Measurements from ENCODE around the gene WT1.

WT1 gene

DNA sequence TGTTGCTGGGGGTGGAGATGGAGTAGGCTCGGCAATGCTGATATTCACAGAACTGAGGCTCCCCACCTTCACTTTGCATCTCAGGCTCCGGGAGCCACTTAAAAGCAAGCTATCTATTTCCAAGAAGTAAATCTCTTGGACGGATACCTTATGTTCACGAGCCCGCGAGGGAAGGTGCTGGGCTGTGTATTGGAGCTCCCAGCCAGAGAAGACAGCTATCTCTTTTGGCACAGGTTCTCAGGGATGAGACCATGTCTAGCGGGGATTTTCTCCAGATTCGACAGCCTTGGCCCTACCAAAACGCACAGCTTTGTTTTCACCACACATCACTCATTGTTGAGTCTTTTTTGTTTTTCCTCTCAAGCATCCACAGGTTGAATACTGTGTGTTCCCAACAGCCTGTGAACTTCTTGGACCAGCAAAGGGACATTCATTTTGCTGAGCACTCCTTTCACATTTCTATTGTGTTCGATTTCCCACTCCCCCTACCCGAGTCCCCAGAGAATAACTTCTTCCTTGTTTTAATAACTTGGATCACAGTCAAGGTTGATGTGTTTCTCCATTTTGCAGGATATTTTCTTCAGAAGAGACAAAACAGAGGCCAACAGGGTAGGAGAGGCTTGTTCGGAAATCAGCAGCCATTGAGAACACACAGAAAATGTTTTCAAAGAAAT is 23.3 kb downstream of the WT1 start:
- no peak for TF ChIP-seq ZFX (IDR thresholded peaks at IDR 0.05; ENCODE audit: borderline replicate concordance)
- TF ChIP-seq, protein P1, sequence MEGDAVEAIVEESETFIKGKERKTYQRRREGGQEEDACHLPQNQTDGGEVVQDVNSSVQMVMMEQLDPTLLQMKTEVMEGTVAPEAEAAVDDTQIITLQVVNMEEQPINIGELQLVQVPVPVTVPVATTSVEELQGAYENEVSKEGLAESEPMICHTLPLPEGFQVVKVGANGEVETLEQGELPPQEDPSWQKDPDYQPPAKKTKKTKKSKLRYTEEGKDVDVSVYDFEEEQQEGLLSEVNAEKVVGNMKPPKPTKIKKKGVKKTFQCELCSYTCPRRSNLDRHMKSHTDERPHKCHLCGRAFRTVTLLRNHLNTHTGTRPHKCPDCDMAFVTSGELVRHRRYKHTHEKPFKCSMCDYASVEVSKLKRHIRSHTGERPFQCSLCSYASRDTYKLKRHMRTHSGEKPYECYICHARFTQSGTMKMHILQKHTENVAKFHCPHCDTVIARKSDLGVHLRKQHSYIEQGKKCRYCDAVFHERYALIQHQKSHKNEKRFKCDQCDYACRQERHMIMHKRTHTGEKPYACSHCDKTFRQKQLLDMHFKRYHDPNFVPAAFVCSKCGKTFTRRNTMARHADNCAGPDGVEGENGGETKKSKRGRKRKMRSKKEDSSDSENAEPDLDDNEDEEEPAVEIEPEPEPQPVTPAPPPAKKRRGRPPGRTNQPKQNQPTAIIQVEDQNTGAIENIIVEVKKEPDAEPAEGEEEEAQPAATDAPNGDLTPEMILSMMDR (IDR thresholded peaks at IDR 0.05): no peak
- H3K27ac ChIP-seq: no peak overlapping the region

DNA sequence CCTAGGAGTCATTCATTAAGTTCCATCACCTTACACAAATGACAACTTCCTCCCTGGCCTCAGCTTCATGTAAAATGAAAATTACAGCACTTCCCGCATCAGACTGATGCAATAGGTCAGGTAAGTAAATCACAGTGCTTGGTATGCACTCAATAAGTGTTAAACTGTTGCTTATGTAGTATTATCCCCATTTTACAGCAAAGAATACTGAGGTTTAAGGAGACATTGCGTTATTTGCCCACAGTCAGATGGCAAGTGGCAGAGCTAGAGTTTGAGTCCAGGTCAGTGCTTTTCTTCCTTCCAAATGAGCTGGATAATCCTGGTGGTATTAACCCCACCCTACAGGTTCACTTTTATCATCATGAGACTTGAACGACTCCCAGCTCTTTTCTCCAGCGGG is 29.7 kb downstream of the WT1 start:
- no peak overlapping the region for H3K27ac ChIP-seq
- TF ChIP-seq ZFX (IDR thresholded peaks at IDR 0.05; ENCODE audit: borderline replicate concordance): no peak
- TF ChIP-seq, protein P1 (IDR thresholded peaks at IDR 0.05): no peak

DNA sequence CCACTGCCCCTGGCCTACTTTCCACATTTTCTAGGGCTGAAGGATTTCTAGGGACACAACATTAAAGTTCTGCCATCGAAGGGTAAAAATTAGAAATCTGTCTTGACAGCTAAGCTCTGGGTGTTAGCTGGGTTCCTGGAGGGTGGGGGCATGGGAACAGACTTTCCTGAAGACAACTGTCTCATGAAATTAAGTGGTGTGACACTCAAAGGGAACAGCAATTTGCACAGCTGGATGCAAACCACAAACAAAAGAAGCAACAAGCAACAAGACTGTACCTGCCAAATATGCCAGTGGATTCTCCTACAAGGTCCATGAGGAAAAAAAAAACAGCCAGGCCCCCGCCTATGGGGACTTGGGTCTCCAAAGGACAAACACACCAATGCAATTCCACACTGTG is 32.5 kb downstream of the WT1 start:
- no peak for TF ChIP-seq ZFX (IDR thresholded peaks at IDR 0.05; ENCODE audit: borderline replicate concordance)
- TF ChIP-seq, protein P1 (IDR thresholded peaks at IDR 0.05): no peak
- H3K27ac ChIP-seq: no peak overlapping the region

DNA sequence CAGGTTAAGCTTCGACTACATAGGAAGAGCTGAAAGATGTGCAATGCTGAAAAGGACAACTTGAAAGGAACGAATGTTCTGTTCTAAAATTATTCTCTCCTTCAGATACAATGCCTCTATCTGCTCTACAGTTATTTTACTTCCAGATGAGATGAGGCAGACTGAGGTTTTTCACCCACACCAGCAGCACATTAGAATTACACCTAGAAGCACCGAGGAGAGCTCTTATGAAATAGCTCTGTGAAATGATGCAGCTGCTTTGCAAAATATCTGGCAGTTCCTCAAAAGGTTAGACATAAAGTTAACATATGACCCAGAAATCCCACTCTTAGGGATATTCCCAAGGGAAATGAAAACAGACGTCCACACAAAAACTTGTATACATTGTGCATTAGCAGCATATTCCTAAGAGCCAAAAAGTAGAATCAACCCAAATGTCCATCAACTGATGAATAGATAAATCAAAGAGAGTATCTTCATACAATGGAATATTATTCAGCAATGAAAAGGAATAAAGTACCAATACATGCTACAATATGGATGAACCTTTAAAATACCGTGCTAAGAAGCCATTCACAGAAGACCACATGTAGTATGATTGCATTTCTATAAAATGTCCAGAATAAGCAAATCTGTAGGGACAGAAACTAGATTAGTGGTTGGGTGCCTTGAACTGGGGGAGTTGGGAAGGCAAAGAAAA is 34.5 kb downstream of the WT1 start:
- TF ChIP-seq, protein P1 (IDR thresholded peaks at IDR 0.05): no peak
- TF ChIP-seq ZFX (IDR thresholded peaks at IDR 0.05; ENCODE audit: borderline replicate concordance): no peak
- H3K27ac ChIP-seq: no peak overlapping the region

DNA sequence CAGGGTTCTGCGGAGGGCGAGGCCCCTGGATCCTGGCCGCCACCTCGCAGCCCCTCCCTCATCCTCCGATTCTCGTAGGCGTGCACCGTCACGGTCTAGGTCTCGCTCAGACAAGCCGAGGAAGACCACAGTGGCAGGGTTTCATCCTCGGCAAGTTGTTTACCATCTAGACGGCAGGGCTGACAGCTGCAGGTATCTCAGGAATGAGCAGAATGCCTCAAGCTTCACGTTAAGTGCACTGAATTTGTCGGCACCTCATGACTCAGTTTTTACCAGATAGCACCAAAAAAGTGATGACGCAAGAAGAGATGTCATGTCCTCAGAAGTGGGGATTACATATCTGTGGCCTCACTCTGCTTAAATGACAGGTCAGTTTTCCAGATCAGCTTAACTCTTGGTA is 35.1 kb downstream of the WT1 start:
- TF ChIP-seq, protein P1 (IDR thresholded peaks at IDR 0.05): no peak
- TF ChIP-seq ZFX (IDR thresholded peaks at IDR 0.05; ENCODE audit: borderline replicate concordance): no peak

DNA sequence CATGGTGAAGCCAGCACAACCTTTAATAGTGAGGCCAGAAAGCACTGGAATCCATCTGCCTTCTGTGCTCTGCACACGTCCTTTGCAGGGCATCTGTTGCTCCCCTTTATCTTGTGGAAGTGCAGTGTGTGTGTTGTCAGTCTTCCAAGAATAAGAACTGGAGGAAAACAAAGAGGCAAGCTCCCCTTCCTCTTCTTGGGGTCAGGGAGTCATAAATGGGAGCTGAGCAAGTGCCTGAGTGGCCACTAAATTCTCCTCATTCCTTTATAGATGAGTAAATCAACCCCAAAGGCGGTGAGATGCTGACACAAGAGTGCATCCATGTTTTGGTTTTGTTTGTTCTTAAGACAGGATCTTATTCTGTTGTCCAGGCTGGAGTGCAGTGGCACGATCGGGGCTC is 38.3 kb downstream of the WT1 start:
- peak overlapping the region; percentile 65 for H3K27ac ChIP-seq
- TF ChIP-seq, protein P1 (IDR thresholded peaks at IDR 0.05): no peak

More for the DNA sequence above, 35.1 kb downstream of the WT1 start:
- H3K27ac ChIP-seq: no peak overlapping the region

DNA sequence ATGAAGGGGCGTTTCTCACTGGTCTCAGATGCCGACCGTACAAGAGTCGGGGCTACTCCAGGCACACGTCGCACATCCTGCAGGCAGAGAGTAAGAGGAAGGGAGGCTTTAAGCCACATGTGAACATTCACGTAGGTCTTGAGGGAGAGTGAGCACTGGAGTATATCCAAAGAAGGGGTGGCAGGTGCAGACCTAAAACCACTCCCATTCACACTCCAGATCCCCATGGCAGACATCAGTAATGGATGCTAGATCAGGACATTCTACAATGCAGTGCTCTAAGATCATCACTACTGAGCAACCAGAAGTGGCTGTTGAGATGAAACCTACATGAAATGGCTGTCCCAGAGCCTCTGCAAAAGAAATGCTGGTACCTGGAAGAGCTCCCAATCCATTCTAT is 39.0 kb downstream of the WT1 start:
- TF ChIP-seq, protein P1 (IDR thresholded peaks at IDR 0.05): no peak
- TF ChIP-seq ZFX (IDR thresholded peaks at IDR 0.05; ENCODE audit: borderline replicate concordance): no peak
- peak overlapping the region; percentile 65 for H3K27ac ChIP-seq

Measured in 22Rv1 (cell line).